HEK293 (cell line): ENCODE results near the gene TSPAN9.

Experiments
- CTCF ChIA-PET: fragments of 350-600 bp; formaldehyde crosslinking; extraction: SDS; loops from one replicate; lab custom pipeline; 2021; ENCODE audit warnings: antibody characterized with exemption; lab: Yijun Ruan, JAX
- POLR2A ChIA-PET: fragments of 300-600 bp; formaldehyde crosslinking; extraction: SDS; loops from one replicate; lab custom pipeline; 2020; ENCODE audit warnings: antibody characterized with exemption, inconsistent platforms; lab: Yijun Ruan, JAX
- H3K27ac ChIP-seq: fragments of 200-500 bp; sonication (Bioruptor generic); 2 replicates; pipeline ENCODE4 v1.5.1; 2014; ENCODE audit warnings: low read depth, low read length, control low read depth, inconsistent platforms; ENCODE audit errors: extremely low read depth
- H3K36me3 ChIP-seq, 2 experiments: fragments of 200-500 bp in 1 of 2; sonication (Bioruptor generic) in 1 of 2; 1 replicate in 1 of 2; 2 replicates in 1 of 2; pipeline ENCODE4 v1.5.1; 2014 to 2017; ENCODE audit warnings: inconsistent platforms in 2 of 2, low read length in 2 of 2; ENCODE audit not compliant: control insufficient read depth in 2 of 2, insufficient read depth in 1 of 2
- H3K4me1 ChIP-seq: fragments of 200-500 bp; sonication (Bioruptor generic); 2 replicates; pipeline ENCODE4 v1.5.1; 2014; ENCODE audit warnings: mild to moderate bottlenecking, low read length, inconsistent platforms; ENCODE audit not compliant: control insufficient read depth, insufficient read depth
- H3K4me3 ChIP-seq: 2 replicates; pipeline ENCODE4 v1.5.1; 2011; ENCODE audit warnings: low read depth, mild to moderate bottlenecking, control low read depth, low read length, moderate library complexity
- H3K9me3 ChIP-seq: fragments of 200-500 bp; sonication (Bioruptor generic); 2 replicates; pipeline ENCODE4 v1.5.1; 2014; ENCODE audit warnings: low read depth, low read length, inconsistent platforms; ENCODE audit not compliant: control insufficient read depth, insufficient read depth
- KLF16 ChIP-seq: fragments of 450-650 bp; formaldehyde crosslinking; IDR thresholded peaks from 2 replicates; pipeline ENCODE4 v1.5.1; 2017; ENCODE audit warnings: missing biosample characterization, missing genetic modification characterization
- KLF8 ChIP-seq: fragments of 450-650 bp; formaldehyde crosslinking; IDR thresholded peaks from 2 replicates; pipeline ENCODE4 v1.5.1; 2016; ENCODE audit warnings: missing biosample characterization, missing genetic modification characterization
- PRDM2 ChIP-seq: fragments of 450-650 bp; formaldehyde crosslinking; IDR thresholded peaks from 2 replicates; pipeline ENCODE4 v1.5.1; 2016; ENCODE audit warnings: missing biosample characterization, missing genetic modification characterization, borderline replicate concordance
- SCRT1 ChIP-seq: fragments of 450-650 bp; formaldehyde crosslinking; IDR thresholded peaks from 2 replicates; pipeline ENCODE4 v1.5.1; 2016; ENCODE audit warnings: missing biosample characterization, missing genetic modification characterization, borderline replicate concordance
- ZBTB44 ChIP-seq: fragments of 450-650 bp; IDR thresholded peaks from 2 replicates; pipeline ENCODE4 v1.5.1; 2018; ENCODE audit warnings: missing biosample characterization, mild to moderate bottlenecking, missing genetic modification characterization
- ZIC2 ChIP-seq: fragments of 450-650 bp; formaldehyde crosslinking; IDR thresholded peaks from 2 replicates; pipeline ENCODE4 v1.5.1; 2016; ENCODE audit warnings: missing biosample characterization, missing genetic modification characterization
- ZNF114 ChIP-seq: fragments of 450-650 bp; formaldehyde crosslinking; IDR thresholded peaks from 2 replicates; pipeline ENCODE4 v1.5.0; 2017; ENCODE audit warnings: missing biosample characterization, missing genetic modification characterization
- ZNF211 ChIP-seq: fragments of 450-650 bp; formaldehyde crosslinking; IDR thresholded peaks from 2 replicates; pipeline ENCODE4 v1.5.1; 2016; ENCODE audit warnings: low read depth, missing biosample characterization, missing genetic modification characterization
- ZNF214 ChIP-seq: fragments of 450-650 bp; formaldehyde crosslinking; IDR thresholded peaks from 2 replicates; pipeline ENCODE4 v1.5.1; 2017; ENCODE audit warnings: missing biosample characterization, mild to moderate bottlenecking, missing genetic modification characterization, borderline replicate concordance
- ZNF311 ChIP-seq: fragments of 450-650 bp; formaldehyde crosslinking; IDR thresholded peaks from 2 replicates; pipeline ENCODE4 v1.5.1; 2017; ENCODE audit warnings: missing biosample characterization, missing genetic modification characterization, borderline replicate concordance
- ZNF391 ChIP-seq: fragments of 450-650 bp; formaldehyde crosslinking; IDR thresholded peaks from 2 replicates; pipeline ENCODE4 v1.5.1; 2016; ENCODE audit warnings: low read depth, missing biosample characterization, missing genetic modification characterization, borderline replicate concordance
- ZNF488 ChIP-seq: fragments of 450-650 bp; formaldehyde crosslinking; IDR thresholded peaks from 2 replicates; pipeline ENCODE4 v1.5.1; 2016; ENCODE audit warnings: missing biosample characterization, missing genetic modification characterization
- ZNF501 ChIP-seq: fragments of 450-650 bp; formaldehyde crosslinking; IDR thresholded peaks from 2 replicates; pipeline ENCODE4 v1.5.1; 2016; ENCODE audit warnings: missing biosample characterization, missing genetic modification characterization
- ZNF510 ChIP-seq: fragments of 450-650 bp; formaldehyde crosslinking; IDR thresholded peaks from 2 replicates; pipeline ENCODE4 v1.5.1; 2018; ENCODE audit warnings: mild to moderate bottlenecking, missing genetic modification characterization, missing biosample characterization; ENCODE audit not compliant: insufficient replicate concordance
- ZNF529 ChIP-seq: fragments of 450-650 bp; formaldehyde crosslinking; IDR thresholded peaks from 2 replicates; pipeline ENCODE4 v1.5.1; 2017; ENCODE audit warnings: missing genetic modification characterization, missing biosample characterization; ENCODE audit not compliant: insufficient replicate concordance
- ZNF677 ChIP-seq: fragments of 450-650 bp; IDR thresholded peaks from 2 replicates; pipeline ENCODE4 v1.5.0; 2018; ENCODE audit warnings: missing biosample characterization, mild to moderate bottlenecking, missing genetic modification characterization, moderate library complexity
- ZNF830 ChIP-seq: fragments of 450-650 bp; IDR thresholded peaks from 2 replicates; pipeline ENCODE4 v1.5.0; 2018; ENCODE audit warnings: missing biosample characterization, missing genetic modification characterization, low read depth, mild to moderate bottlenecking, moderate library complexity
- ZNF843 ChIP-seq: fragments of 450-650 bp; formaldehyde crosslinking; IDR thresholded peaks from 2 replicates; pipeline ENCODE4 v1.5.1; 2016; ENCODE audit warnings: missing biosample characterization, missing genetic modification characterization

TSPAN9 gene

GRCh38 chr12:3172124-3173007 lies 95.2 kb downstream of the TSPAN9 start:
- H3K4me1 ChIP-seq: peaks cover 23% of the 10 kb centered on the region
- POLR2A ChIA-PET: no interaction called here
- no peaks in the 10 kb centered on the region for H3K36me3 ChIP-seq
- TF ChIP-seq PRDM2: no peak
- TF ChIP-seq ZNF529 (tag by site-specific recombination): no peak
- TF ChIP-seq ZNF114 (tag by site-specific recombination): no peak
- peak; percentile 36; the same call in 1 of the 2 replicates for TF ChIP-seq ZIC2 (tag by site-specific recombination)
- TF ChIP-seq, all 188 proteins: peak for 1
- H3K27ac ChIP-seq: no peak overlapping the region
- CTCF ChIA-PET: interaction anchor here (1.2 kb wide), 1 partner anchor 31 kb away, joined by 3 read pairs; no protein-coding TSS in a partner anchor
- no peak overlapping the region for H3K4me3 ChIP-seq
- no peaks in the 10 kb centered on the region for H3K9me3 ChIP-seq

- no peaks in the 10 kb centered on the region for H3K9me3 ChIP-seq
- ChIA-PET CTCF (interaction anchor here (0.8 to 1.2 kb wide), 2 partner anchors 30 to 38 kb away, joined by 3 read pairs; no protein-coding TSS in a partner anchor), POLR2A (no interaction called here)
- no peak overlapping the region for H3K27ac ChIP-seq
- H3K4me3 ChIP-seq: no peak overlapping the region
- no peaks in the 10 kb centered on the region for H3K36me3 ChIP-seq
- TF ChIP-seq ZNF510 (tag by site-specific recombination) (no peak), ZNF501 (no peak), ZNF830 (no peak), KLF8 (tag by site-specific recombination) (no peak), ZNF391 (tag by site-specific recombination) (no peak), SCRT1 (no peak), ZNF843 (no peak), ZNF214 (tag by site-specific recombination) (no peak), ZNF488 (tag by site-specific recombination) (no peak), ZNF211 (tag by site-specific recombination) (no peak), ZNF311 (tag by site-specific recombination) (no peak), ZNF677 (tag by site-specific recombination) (no peak), ZBTB44 (no peak), KLF16 (no peak)
- H3K4me1 ChIP-seq: peaks cover 23% of the 10 kb centered on the region
Observed at GRCh38 chr12:3173008-3173553, 95.9 kb downstream of the TSPAN9 start.
